AG09319 (cell line): Measurements from ENCODE around the gene MGLL.
A peak's percentile ranks its signal among the peaks of the same experiment; 100 is the strongest.

ENCODE experiments used
- DNase-seq: peaks from one replicate; pipeline ENCODE4 v3.0.0-alpha.2; 2010; ENCODE audit warnings: low read depth; ENCODE audit errors: extremely low read depth
- CTCF ChIP-seq: IDR thresholded peaks from 2 replicates; pipeline ENCODE4 v1.5.1; 2011; ENCODE audit warnings: low read depth, mild to moderate bottlenecking, inconsistent platforms, low read length, moderate library complexity

Gene MGLL

DNA sequence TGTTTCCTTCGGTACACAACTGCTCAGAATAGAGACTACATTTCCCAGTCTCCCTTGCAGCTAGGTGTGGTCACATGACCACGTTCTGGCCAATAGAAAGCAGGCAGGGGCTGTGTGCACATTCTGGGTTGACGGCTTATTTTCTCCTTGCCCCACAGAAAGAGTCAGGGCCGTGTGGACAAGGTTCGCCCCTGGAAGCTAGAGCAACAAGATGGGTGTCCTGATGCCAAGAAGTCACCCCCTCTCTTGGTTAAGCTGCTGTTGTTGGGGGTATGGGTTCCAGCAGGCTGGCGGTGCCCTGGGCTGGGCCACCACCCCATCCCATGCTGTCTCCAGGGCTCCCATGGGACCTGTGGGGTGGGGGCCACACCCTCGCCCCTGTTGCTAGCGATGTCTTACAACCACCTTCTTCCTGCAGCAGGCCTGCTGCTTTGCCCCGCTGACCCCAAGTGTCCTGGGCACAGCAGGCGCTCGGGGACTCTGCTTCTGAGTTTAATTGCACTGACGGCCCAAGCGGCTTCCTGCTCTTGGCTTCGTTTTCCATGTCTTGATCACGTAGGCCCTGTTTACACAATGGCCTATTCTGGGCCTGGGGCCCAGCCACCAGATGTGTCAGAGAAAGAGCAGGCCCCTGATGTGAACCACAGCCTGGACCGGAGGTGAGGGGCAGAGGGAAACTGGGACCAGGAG, 124.6 kb downstream of the MGLL start:
- peak; percentile 58 for DNase-seq
- no peak for TF ChIP-seq CTCF

DNA sequence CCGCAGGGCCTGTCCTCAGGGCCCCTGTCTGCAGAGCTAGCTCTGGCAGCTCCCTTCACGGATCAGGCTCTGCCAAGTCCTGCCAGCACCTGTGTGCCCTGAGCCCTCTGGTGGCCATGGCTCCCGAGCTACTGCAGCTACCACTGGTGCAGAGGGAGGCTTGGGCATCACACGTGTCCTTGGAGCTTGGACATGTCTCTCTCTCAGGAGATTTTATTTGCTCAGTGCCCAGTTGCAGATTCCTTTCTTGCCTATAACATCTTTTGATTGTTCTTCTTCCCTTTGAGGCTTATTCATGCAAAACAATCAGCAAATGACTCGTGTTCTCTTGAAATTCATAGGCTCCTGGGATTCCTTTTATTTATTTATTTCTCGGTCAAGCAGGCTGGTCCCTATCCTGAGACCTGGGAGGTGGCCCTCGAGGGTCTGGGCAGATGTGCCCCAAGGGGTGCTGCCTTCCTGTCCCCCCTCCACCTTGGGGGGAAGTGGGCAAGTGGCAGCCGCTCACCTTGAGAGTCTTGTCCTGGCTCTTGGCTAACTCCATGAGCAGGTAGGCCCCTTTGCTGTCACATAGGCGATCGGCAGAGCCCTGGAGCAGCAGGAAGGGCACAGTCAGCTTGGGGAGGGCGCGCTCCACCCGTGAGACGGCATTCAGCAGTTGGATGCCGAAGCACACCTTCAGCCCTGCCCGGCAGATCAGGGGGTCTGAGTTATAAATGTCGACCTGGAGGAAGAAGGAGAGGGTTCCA, 127.7 kb downstream of the MGLL start:
- DNase-seq, result no peak
- peak; percentile 37 for TF ChIP-seq CTCF

DNA sequence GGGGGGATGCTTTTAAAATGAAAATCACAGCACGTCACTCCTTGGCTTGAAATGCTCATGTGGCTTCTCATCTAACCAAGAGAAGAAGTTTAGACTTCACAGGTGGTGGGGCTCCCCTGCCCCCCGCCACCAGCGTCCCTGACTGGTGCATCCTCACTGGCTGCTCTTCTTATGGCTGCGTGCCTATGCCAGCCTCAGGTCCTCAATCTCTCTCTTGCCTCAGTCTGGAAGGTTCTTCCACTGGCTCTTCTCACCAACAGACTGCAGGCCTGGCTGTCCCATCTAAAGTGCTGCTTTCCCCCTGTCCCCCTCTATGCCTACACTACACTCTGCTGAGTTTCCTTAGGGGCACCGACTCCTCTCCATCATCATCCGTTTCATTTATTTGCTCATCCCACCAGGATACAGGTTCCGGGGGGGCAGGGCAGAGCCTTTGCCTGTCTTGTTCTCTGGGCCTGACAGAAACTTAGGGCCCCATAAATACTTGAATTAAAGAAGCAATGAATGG, 128.9 kb downstream of the MGLL start:
- TF ChIP-seq CTCF, result no peak
- DNase-seq, result no peak

GRCh38 chr3:127692501-127693335, 129.6 kb downstream of the MGLL start:
- DNase-seq, result no peak
- no peak for TF ChIP-seq CTCF

DNA sequence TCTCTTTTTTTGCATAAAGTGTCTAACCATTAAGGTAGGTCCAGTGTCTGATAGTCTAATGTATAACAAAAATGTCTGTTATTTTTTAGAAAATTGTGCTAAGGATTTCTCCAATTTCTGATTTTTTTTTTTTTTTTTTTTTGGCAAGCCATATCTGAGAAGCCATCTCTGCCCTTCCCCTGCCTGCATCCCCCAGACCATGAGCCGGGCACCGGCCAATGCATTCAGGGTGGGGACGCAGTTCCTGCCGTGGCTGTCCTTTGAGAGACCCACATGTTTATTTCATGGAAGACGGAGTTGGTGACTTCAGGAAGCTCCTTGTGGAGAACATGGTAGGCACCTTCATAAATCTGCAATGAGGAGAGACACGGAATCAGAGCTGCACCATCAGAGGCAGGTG, 130.3 kb downstream of the MGLL start:
- DNase-seq, result no peak
- no peak for TF ChIP-seq CTCF

DNA sequence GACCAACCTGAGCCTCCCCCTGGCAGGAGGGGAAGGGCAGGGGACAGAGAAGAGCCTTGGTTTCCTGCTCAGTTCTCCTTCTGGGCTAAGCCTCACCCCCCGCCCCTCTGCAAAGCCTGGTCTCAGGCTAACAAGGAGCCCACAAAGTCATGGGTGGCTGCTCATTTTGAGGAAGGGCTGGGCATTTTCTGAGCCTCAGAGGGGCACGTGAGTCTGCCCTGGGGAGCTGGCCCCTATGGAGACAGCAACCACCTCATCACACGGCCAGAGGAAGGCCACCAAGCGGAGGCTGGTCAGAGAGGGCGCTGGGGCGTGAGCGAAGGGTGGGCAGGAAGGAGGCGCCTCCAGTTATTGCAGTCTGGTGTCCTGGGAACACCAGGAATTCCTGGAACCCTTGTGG, 130.8 kb downstream of the MGLL start:
- no peak for TF ChIP-seq CTCF
- DNase-seq, result no peak
